Measurements from ENCODE around the gene SIPA1L3. TPM values are rescaled to one million over a fixed set of nuclear protein-coding genes. Genes with fewer than 3 reads are reported as not detected.

SIPA1L3 gene
- total RNA-seq, 1 donor, result 28.9 TPM

DNA sequence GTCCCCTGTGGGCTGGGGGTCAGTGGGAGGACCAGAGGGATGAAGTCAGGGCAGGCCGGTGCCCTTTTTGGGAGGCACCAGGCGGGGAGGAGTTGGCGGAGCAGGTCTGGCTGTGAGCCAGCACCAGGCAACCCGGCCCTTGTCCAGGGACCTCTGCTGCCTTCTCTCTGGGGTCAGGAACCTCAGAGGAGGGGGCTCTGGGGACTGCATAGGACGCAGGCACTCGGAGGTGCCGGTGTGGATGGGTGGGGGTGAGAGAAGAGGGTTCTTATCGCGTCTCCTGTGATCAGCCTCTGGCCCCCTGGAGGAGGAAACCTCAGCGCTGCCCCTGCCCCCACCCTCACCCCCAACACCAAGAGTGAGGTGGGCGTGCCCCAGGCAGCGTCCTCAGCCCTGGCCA, 300.5 kb downstream of the SIPA1L3 start:
- DNase-seq (ENCODE audit: low read depth), result no peak
- TF ChIP-seq, protein P1, sequence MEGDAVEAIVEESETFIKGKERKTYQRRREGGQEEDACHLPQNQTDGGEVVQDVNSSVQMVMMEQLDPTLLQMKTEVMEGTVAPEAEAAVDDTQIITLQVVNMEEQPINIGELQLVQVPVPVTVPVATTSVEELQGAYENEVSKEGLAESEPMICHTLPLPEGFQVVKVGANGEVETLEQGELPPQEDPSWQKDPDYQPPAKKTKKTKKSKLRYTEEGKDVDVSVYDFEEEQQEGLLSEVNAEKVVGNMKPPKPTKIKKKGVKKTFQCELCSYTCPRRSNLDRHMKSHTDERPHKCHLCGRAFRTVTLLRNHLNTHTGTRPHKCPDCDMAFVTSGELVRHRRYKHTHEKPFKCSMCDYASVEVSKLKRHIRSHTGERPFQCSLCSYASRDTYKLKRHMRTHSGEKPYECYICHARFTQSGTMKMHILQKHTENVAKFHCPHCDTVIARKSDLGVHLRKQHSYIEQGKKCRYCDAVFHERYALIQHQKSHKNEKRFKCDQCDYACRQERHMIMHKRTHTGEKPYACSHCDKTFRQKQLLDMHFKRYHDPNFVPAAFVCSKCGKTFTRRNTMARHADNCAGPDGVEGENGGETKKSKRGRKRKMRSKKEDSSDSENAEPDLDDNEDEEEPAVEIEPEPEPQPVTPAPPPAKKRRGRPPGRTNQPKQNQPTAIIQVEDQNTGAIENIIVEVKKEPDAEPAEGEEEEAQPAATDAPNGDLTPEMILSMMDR (IDR thresholded peaks at IDR 0.05; ENCODE audit: insufficient read depth, low read length), result no peak
- H3K4me3 ChIP-seq (ENCODE audit: low read depth, low read length), result no peak overlapping the region

DNA sequence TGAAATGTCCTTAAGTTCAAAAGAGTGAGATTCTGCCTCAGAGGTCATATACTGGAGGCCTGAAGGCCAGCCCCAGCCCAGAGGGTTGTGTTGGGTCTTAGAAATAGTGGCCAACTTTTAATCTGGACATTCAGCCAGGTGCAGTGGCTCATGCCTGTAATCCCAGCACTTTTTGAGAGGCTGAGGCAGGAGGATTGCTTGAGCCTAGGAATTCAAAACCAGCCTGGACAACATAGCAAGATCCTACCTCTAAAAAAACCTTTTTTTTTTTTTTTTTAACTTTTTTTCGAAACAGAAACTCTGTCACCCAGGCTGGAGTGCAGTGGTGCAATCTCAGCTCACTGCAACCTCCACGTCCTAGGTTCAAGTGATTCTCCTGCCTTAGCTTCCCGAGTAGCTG, 301.6 kb downstream of the SIPA1L3 start:
- TF ChIP-seq, protein P1 (IDR thresholded peaks at IDR 0.05; ENCODE audit: insufficient read depth, low read length), result no peak
- no peak for DNase-seq (ENCODE audit: low read depth)
- H3K4me3 ChIP-seq (ENCODE audit: low read depth, low read length), result no peak overlapping the region

DNA sequence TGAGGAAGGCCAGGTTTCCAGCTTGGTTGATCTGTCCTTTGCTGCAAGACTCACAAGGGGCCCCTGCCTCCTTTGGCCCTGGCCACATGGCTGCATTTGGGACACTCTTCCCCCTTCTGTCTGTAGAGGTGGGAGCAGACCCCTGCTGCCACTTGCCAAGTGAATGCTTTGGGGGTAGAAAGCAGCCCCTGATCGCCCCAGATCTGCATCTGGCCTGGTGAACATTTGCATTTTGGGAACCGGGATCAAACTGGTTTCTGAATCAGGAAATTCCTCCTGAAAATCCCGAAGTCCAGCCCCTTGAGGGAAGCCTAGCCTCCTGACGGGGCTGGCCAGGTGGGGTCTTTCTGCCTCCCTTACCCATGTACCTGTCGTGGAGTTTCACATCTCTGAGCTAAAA, 302.1 kb downstream of the SIPA1L3 start:
- peak overlapping the region; percentile 40 for H3K4me3 ChIP-seq (ENCODE audit: low read depth, low read length)
- no peak for DNase-seq (ENCODE audit: low read depth)
- TF ChIP-seq, protein P1 (IDR thresholded peaks at IDR 0.05; ENCODE audit: insufficient read depth, low read length), result no peak

DNA sequence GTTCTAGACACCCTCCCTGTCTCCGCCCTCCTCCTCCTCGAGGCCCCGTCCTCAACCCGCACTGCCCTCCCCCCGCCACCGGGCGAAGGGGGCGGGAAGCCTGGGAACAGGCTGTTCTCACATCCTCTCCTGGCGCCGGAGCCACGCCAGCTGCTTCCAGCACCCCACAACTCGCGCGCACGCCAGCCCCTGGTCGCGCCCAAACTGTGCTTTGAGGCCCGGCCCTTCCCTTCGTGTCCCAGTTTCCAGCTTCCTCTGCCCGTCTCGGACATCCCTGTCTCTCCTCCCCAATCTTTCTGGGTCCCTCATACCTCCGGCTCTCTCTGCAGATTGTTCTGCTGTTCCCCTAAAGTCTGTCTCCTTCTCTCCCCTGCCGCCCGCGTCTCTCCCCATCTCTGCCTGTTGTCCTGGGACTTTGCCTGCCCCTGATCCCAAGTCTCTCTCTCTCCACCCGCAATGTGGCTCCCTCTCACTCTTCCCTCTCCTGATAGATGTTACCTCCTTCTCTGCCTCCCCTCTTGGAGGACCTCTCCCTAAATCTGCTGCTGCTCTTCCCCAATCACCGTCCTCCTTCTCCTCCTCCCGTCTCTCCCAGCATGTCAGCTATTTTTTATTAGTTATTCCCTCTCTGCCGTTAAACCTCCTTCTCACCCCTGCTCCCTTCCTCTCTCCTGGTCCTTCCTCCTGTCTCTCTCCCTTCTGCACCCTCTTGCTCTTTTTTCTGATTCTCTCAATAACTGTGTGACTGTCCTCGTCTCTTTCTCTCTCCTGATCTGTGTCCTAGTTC, 302.9 kb downstream of the SIPA1L3 start:
- peak overlapping the region; percentile 40 for H3K4me3 ChIP-seq (ENCODE audit: low read depth, low read length)
- DNase-seq (ENCODE audit: low read depth), result peak; percentile 37
- TF ChIP-seq, protein P1 (IDR thresholded peaks at IDR 0.05; ENCODE audit: insufficient read depth, low read length), result no peak

DNA sequence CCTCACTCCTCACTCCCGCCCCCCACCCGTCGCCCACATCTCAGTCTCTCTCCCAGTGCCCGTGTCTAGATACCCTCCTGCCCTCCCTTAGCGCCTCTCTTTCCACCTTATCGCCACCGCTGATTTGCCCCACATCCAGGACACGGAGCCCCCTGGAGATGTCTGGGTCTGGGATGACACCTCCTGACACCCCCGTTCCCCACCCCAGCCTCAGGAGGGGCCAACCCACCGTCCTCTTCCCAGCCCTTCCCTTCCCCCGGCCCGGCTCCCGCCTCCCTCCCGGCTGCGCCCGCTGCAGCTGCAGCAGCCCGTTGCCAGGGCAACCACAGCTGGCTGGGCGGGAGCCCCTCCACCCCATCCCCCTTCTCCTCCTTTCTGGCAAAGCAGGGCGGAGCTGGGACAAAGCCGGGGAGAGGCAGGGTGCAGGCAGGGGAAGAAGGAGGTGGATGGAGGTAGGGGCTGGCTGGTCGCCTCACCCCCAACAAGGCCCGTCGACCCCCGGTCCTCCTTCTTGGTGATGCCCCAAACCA, 303.5 kb downstream of the SIPA1L3 start:
- TF ChIP-seq, protein P1 (IDR thresholded peaks at IDR 0.05; ENCODE audit: insufficient read depth, low read length), result no peak
- H3K4me3 ChIP-seq (ENCODE audit: low read depth, low read length), result no peak overlapping the region
- peak; percentile 22 for DNase-seq (ENCODE audit: low read depth)

DNA sequence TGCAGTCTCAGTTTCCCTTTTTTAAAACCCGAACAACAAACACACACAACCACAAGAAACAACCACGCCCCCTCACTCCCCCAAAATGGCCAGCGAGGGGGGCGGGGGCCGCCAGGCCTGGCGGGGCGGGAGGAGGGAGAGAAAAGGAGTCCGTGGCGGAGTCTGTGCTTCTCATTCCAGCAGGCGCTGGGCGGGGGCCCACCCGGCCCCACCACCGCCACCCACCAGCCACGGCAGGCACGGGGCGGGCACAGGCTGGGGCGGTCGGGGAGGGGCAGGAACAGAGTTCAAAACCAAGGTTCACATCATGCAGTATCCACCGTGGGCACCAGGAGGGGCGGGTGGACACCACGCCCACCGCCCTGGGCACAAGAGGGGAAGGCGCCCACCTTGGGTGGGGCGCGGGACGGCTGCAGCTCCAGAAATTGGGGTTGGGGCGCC, 304.2 kb downstream of the SIPA1L3 start:
- TF ChIP-seq, protein P1 (IDR thresholded peaks at IDR 0.05; ENCODE audit: insufficient read depth, low read length), result peak; percentile 9
- no peak for DNase-seq (ENCODE audit: low read depth)
- no peak overlapping the region for H3K4me3 ChIP-seq (ENCODE audit: low read depth, low read length)

Data from fibroblast of the aortic adventitia (primary cell).